ENCODE results near the gene ISCA2.

DNA sequence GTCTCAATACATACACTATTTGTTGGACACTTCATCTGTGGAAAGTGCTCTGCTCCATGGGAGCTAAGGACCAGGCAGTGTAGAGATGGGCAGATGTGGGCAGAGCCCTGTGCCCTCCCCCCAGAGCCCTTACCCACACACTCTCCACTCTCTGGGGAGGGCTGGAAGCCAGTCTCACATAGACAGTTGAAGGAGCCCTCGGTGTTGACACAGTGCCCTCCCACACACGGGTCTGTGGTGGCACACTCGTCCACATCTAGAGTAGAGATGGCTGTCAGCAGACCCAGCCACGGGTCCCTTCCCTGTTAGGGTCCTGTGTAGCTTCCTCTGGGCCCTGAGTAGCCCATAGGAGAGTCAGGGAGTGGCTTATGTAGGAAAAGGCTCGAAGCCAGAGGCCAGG, 14.3 kb downstream of the ISCA2 start:
- TF ChIP-seq, protein P1, sequence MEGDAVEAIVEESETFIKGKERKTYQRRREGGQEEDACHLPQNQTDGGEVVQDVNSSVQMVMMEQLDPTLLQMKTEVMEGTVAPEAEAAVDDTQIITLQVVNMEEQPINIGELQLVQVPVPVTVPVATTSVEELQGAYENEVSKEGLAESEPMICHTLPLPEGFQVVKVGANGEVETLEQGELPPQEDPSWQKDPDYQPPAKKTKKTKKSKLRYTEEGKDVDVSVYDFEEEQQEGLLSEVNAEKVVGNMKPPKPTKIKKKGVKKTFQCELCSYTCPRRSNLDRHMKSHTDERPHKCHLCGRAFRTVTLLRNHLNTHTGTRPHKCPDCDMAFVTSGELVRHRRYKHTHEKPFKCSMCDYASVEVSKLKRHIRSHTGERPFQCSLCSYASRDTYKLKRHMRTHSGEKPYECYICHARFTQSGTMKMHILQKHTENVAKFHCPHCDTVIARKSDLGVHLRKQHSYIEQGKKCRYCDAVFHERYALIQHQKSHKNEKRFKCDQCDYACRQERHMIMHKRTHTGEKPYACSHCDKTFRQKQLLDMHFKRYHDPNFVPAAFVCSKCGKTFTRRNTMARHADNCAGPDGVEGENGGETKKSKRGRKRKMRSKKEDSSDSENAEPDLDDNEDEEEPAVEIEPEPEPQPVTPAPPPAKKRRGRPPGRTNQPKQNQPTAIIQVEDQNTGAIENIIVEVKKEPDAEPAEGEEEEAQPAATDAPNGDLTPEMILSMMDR (conservative IDR thresholded peaks at IDR 0.05 in 1 of 2, IDR thresholded peaks at IDR 0.05 in 1 of 2; ENCODE audit: low read depth in 1 of 2, low read length in 2 of 2), result no peak
- no peak for TF ChIP-seq EZH2 (IDR thresholded peaks at IDR 0.05; ENCODE audit: low read length, missing control alignments)
